A673 (cell line): ENCODE results near the gene GRIK3. TPM values are rescaled to one million over a fixed set of nuclear protein-coding genes. Genes with fewer than 3 reads are reported as not detected.
A peak's percentile ranks its signal among the peaks of the same experiment; 100 is the strongest.

ENCODE experiments used
- BruUV-seq: library from RNA; stranded (reverse); fragments of 400-500 nt; replicated peaks from 2 replicates; lab custom pipeline; 2021; lab: Mats Ljungman, UMichigan
- CTCF ChIA-PET: fragments of 300-600 bp; sonication (Branson Sonifier 250); formaldehyde crosslinking; loops from one replicate; lab custom pipeline; 2022; ENCODE audit warnings: antibody characterized with exemption; lab: Charles Lee
- POLR2A ChIA-PET: fragments of 300-600 bp; sonication (Branson Sonifier 250); formaldehyde crosslinking; loops from one replicate; lab custom pipeline; 2022; ENCODE audit warnings: antibody characterized with exemption; ENCODE audit not compliant: low non-redundant PET; lab: Charles Lee
- DNase-seq: peaks from one replicate; pipeline ENCODE4 v3.0.0-alpha.2; 2015; ENCODE audit warnings: low spot score
- H3K27ac ChIP-seq: fragments of 200-600 bp; sonication (generic); 2 replicates; pipeline ENCODE4 v1.5.1; 2016; ENCODE audit warnings: mixed run types, low read depth, mild to moderate bottlenecking, mixed read lengths, antibody characterized with exemption, low read length; ENCODE audit not compliant: poor library complexity, severe bottlenecking
- H3K27me3 ChIP-seq: fragments of 200-600 bp; sonication (generic); replicated peaks from 2 replicates; pipeline ENCODE4 v1.6.1; 2017; ENCODE audit warnings: mixed run types, low read depth, mild to moderate bottlenecking, mixed read lengths, antibody characterized with exemption, low read length; ENCODE audit not compliant: insufficient read depth, poor library complexity
- H3K36me3 ChIP-seq: fragments of 200-600 bp; sonication (generic); 2 replicates; pipeline ENCODE4 v1.6.1; 2016; ENCODE audit warnings: mixed run types, mild to moderate bottlenecking, mixed read lengths, antibody characterized with exemption, low read length; ENCODE audit not compliant: insufficient read depth, poor library complexity, severe bottlenecking
- H3K4me1 ChIP-seq: fragments of 200-600 bp; sonication (generic); 2 replicates; pipeline ENCODE4 v1.6.1; 2017; ENCODE audit warnings: mixed run types, mild to moderate bottlenecking, mixed read lengths, antibody characterized with exemption, low read length; ENCODE audit not compliant: insufficient read depth, poor library complexity, severe bottlenecking
- H3K4me3 ChIP-seq: fragments of 200-600 bp; sonication (generic); 2 replicates; pipeline ENCODE4 v1.5.1; 2016; ENCODE audit warnings: low read depth, mixed run types, mild to moderate bottlenecking, mixed read lengths, low read length; ENCODE audit not compliant: poor library complexity, severe bottlenecking
- H3K9me3 ChIP-seq: fragments of 200-600 bp; sonication (generic); 2 replicates; pipeline ENCODE4 v1.6.1; 2016; ENCODE audit warnings: mixed run types, low read depth, mild to moderate bottlenecking, mixed read lengths, antibody characterized with exemption, low read length; ENCODE audit not compliant: poor library complexity, severe bottlenecking
- EZH2 ChIP-seq: fragments of 200-600 bp; sonication (generic); IDR thresholded peaks from 2 replicates; pipeline ENCODE4 v1.6.1; 2017; ENCODE audit warnings: borderline replicate concordance, low read depth, mild to moderate bottlenecking, mixed read lengths, antibody characterized with exemption, low read length; ENCODE audit not compliant: poor library complexity, severe bottlenecking
- intact Hi-C: fragments of 100-400 bp; cut with micrococcal nuclease; formaldehyde crosslinking; loops from one replicate; pipeline ENCODE4 v1.10.0; 2022; ENCODE audit not compliant: unreplicated experiment
- total RNA-seq: library from RNA; stranded (reverse); gene quantifications from 2 replicates; pipeline ENCODE4 v1.2.3, GENCODE V29; 2021
- TF ChIP-seq, protein P1 (sequence below): fragments of 300-800, 200-600 bp; sonication (generic); conservative IDR thresholded peaks from 2 replicates; pipeline ENCODE4 v1.5.1; 2017; ENCODE audit warnings: low read depth, mild to moderate bottlenecking, antibody characterized with exemption, low read length, moderate library complexity, mixed read lengths

The GRIK3 gene
- total RNA-seq, 1 experiment from 2014 or later = 0.17 TPM

DNA sequence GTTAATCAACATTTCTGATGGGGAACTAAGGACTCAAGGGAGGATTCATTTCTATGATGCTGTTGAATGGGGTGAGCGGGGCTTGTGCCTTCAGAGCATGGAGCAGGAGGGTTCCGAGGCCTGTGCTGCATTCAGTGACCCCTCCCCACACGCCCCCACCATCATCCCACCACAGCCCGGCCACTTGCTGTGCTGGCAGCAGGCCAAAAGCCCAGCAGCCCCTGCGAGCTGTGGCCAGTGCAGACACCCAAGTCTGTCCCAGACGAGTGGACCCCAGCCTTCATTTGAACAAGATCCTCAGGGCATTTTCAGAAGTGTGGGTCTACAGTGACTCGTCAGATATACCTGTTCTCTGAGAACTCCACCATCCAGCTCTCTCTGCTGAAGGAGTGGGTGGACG lies 242.0 kb downstream of the GRIK3 start:
- Histone ChIP-seq H3K4me3 (no peak overlapping the region), H3K36me3 (no peaks in the 10 kb centered on the region), H3K27ac (no peak overlapping the region), H3K9me3 (no peaks in the 10 kb centered on the region), H3K4me1 (peaks cover 6% of the 10 kb centered on the region), H3K27me3 (no peaks in the 10 kb centered on the region)
- no peak for DNase-seq
- TF ChIP-seq EZH2 = no peak
- TF ChIP-seq, protein P1, sequence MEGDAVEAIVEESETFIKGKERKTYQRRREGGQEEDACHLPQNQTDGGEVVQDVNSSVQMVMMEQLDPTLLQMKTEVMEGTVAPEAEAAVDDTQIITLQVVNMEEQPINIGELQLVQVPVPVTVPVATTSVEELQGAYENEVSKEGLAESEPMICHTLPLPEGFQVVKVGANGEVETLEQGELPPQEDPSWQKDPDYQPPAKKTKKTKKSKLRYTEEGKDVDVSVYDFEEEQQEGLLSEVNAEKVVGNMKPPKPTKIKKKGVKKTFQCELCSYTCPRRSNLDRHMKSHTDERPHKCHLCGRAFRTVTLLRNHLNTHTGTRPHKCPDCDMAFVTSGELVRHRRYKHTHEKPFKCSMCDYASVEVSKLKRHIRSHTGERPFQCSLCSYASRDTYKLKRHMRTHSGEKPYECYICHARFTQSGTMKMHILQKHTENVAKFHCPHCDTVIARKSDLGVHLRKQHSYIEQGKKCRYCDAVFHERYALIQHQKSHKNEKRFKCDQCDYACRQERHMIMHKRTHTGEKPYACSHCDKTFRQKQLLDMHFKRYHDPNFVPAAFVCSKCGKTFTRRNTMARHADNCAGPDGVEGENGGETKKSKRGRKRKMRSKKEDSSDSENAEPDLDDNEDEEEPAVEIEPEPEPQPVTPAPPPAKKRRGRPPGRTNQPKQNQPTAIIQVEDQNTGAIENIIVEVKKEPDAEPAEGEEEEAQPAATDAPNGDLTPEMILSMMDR = no peak
- POLR2A ChIA-PET = no interaction called here
- intact Hi-C loops = no loop called here
- no TSS peak for BruUV-seq
- CTCF ChIA-PET = no interaction called here

DNA sequence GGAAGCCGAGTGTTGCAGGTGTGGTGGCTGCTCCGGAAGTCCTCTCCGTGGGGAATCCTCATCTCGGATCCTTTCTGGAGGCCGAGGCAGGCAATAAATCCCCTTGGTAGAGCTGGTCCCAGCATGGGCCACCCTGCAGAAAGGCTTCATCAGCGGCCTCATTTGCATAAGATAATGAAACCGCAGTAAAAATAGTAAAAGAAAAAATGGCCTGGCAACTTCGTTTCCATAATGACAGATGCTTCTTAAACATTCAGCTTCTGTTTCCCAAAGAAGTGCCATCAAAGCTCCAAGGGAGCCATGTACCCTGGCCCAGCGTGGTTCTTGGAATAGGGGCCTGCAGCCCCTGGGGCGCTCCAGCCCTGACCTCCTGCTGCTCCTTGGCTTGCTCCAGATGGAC lies 244.1 kb downstream of the GRIK3 start:
- Histone ChIP-seq H3K36me3 (no peaks in the 10 kb centered on the region), H3K27ac (no peak overlapping the region), H3K27me3 (no peaks in the 10 kb centered on the region), H3K4me3 (no peak overlapping the region), H3K4me1 (peaks cover 6% of the 10 kb centered on the region), H3K9me3 (no peaks in the 10 kb centered on the region)
- intact Hi-C loops = no loop called here
- peak; percentile 11 for DNase-seq
- ChIA-PET POLR2A (no interaction called here), CTCF (no interaction called here)
- no TSS peak for BruUV-seq
- TF ChIP-seq, protein P1 = no peak
- no peak for TF ChIP-seq EZH2

DNA sequence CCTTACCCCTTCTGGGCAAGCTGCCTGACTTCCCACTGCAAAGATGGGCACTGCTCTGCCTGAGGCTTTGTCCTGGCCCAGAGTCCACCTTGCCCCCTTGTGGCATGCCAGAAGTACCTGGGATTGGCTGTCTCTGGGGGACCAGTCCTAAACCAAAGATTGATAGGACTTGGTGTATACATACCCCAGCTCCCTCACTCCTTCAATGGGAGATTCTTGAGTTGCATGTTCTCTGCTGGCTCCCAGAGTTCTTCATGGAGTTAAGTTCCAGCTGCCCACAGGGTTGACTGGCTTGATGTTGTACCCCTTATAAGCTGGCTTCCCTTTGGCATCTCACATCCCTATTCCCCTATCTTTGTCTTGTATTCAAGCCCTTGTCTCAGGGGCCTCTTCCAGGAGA lies 244.8 kb downstream of the GRIK3 start:
- Histone ChIP-seq H3K27ac (no peak overlapping the region), H3K4me3 (no peak overlapping the region), H3K27me3 (no peaks in the 10 kb centered on the region), H3K36me3 (no peaks in the 10 kb centered on the region), H3K9me3 (no peaks in the 10 kb centered on the region), H3K4me1 (peaks cover 6% of the 10 kb centered on the region)
- ChIA-PET POLR2A (no interaction called here), CTCF (no interaction called here)
- intact Hi-C loops = no loop called here
- no peak for DNase-seq
- BruUV-seq = no TSS peak
- no peak for TF ChIP-seq EZH2
- TF ChIP-seq, protein P1 = no peak
